CMK (cell line): ENCODE data around the gene JAK1.
"Not testable (repeated sequence)": the region's sequence is repeated elsewhere in the genome, so short reads cannot be mapped to it uniquely, and the experiment has no call there.

ENCODE experiments used
- DNase-seq: peaks from one replicate; pipeline ENCODE4 v3.0.0-alpha.2; 2010; ENCODE audit warnings: low read depth

The JAK1 gene

DNA sequence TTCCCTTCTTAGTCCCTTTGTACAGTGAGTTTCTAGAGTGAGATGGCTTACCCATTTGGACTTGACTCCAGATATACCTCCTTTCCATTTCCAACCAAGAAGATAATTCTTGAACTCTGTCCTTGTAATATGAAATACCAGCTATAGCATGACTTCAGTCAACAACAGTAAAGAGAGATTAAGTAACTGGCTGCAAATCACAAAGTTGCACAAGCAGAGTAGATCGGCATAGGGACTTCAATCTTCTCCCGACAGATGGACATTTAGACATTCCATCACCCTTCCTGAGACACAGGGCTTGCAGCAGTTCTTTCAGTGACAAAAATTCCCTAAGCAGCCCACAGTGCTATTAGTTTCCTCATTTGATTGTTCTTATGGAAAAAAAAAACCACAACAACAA, 44.6 kb downstream of the JAK1 start:
- no peak for DNase-seq

DNA sequence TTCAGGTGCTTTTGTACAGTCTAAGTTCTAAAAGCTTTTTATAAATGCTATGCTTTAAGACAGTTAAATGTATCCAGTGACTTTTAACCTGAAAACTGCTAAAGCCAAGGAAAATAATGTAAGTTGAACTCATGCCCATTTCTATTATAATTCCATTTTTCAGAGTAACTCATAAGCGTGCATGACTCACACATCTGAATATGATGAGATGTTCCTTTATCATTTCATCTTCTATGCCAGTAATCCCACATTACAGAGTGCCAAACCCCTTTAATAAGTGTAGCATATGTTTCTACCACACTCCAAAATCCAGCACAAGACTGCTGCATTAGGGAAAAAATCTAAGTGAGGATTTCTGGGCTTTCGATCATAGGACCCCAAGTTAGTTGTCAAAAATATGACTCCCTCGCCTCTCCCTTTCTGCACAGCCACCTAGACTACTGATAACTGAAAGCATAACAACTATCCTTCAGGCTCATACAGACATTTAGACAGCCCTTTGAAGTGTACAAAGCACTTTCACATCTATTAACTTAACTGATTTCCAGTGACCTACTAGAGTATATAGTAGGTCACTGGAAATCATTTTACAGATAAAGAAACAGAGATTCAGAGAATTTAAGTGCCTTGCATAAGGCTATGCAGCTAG, 45.3 kb downstream of the JAK1 start:
- no peak for DNase-seq

DNA sequence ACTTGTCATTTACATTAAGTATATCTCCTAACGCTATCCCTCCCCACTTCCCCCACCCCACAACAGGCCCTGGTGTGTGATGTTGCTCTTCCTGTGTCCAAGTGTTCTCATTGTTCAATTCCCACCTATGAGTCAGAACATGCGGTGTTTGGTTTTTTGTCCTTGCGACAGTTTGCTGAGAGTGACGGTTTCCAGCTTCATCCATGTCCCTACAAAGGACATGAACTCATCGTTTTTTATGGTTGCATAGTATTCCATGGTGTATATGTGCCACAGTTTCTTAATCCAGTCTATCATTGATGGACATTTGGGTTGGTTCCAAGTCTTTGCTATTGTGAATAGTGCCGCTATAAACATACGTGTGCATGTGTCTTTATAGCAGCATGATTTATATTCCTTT, 47.2 kb downstream of the JAK1 start:
- not testable (repeated sequence) for DNase-seq

DNA sequence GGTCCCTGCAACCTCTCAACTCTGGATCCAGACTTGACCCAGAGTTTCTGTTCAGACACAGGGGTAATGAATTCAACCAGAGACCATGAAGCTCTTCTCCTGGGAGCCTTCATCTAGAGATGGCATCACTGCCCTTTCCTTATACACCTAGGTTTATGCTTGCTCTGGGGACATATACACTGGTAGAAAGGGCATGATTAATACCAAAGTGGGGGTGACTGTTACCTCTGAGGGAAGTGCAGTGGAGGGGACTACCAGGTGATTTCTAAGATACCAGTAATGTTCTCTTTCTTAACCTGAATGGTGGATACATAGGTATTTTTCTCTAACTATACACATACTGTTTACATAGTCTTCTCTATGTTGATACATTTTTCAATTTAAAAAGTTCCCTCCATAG, 48.4 kb downstream of the JAK1 start:
- no peak for DNase-seq

DNA sequence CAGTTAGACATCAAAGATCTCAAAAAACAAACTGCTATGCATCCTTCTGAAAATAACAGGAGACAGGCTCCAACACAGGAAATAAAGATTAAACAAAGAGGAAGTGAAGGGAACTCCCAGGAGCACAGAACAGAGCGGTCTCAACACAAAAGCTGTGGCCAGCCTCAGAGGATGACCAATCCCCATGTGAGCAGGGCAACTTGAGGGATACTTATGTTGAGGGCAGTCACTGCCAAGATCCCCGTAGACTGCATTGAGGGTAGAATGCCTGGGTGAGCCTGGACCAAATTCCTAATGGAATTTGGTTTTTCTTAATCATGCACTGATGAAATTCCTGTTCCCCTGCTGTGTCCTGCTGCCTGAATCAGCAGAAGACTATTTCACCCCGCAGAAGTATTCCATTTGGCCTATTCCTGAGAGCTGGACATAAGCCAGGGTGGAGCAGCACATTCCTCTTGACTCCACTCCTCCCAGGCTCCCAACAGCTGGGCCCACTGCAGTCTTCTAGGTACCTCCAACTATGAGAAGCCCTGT, 49.0 kb downstream of the JAK1 start:
- DNase-seq: no peak

DNA sequence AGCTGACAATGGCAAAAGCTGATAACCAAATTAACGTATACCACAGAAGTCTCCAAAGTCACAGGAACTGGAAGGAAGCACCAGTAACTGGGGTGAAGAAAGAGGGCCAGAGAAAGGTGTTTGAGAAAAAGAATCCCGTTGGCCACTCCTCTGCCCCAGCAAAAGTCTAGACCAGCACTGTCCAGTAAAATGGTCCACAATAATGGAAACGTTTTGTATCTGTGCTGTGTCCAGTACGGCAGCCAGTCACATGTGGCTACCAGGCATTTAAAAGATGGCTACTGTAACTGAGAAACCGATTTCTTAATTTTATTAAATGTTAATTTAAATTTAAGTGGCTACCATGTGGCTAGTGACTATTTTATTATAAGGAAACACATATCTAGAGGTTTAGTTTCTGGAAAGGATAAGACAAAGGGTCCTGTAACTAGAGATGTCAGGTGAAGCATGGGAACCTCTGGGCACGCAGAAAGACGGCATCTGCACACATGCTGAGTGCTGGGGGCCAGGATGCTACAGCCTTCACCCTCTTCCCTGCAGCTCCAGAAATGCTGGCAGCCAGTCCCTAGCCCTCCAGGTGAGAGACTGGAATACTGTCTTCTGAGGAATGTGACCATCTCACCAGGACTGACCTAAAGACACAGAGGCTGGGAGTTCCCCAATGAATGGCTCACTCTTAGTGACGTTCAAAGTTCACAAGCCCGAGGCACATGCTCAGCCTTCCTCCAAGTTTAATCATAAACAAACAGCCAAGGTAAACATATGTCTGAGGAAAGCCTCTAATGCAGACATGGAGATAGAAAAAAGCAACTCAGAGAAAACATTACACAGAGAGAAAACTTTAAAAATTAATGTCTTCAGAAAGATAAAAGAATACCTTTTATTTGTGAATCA, 50.7 kb downstream of the JAK1 start:
- DNase-seq: no peak

DNA sequence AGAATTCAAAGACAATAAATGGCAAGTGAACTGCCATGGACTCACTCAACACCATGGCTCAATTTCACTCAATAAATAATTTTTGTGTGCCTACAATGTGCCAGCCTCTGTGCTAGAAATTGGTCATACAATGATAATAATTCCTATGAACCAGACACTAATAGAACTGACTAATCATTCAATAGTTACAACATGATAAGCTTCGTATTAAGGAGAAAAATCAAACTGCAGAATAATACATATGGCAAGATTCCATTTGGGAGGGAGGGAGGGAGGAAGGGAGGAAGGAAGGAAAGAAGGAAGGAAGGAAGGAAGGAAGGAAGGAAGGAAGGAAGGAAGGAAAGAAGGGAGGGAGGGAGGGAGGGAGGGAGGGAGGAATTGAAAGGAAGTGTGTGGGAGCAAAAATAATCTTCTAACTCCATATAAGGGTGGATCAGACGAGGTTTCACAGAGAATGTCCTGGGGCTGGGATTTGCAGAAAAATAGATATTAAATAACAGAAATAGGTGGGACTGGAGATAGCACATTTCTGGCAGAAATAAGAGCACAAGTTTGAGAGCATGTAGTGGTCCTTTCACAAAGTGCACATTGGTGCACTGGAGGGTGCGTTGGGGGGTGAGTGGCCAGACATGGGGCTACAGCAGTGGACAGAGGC, 52.9 kb downstream of the JAK1 start:
- no peak for DNase-seq

DNA sequence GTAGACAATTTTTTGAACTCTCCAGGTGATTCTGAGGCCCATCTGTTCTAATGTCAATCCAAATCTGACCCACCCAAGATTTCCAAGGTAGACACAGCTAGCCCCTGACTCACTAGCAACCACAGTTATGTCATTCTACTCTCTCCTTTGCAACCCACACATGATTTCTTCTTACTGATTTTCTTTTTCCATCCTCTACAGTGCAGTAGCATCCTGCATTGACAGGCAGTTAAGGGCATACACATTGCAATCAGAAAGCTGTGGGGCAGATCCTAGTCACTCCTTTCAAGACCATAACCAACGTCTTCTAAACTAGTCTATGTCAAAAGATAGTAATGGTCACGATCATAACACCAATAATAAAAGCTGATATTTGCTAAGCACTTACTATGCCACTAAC, 54.2 kb downstream of the JAK1 start:
- DNase-seq: no peak

DNA sequence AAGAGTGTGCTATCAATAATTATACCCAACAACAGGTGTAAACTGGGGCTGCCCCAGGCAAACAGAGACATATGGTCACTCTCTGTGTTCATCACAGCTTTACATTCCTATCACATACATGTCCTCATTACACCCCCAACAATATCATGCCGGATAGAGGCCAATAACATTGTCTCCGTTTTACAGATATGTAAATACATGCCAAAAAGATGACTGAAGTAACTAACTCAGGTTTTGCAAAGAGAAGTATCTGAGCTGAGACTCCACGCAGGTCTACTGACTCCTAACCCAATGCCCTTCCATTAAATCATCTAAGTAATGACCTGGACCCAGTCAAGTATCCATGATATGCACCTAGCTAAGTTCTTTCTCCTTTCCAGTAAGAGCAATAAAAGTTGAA, 55.0 kb downstream of the JAK1 start:
- no peak for DNase-seq

DNA sequence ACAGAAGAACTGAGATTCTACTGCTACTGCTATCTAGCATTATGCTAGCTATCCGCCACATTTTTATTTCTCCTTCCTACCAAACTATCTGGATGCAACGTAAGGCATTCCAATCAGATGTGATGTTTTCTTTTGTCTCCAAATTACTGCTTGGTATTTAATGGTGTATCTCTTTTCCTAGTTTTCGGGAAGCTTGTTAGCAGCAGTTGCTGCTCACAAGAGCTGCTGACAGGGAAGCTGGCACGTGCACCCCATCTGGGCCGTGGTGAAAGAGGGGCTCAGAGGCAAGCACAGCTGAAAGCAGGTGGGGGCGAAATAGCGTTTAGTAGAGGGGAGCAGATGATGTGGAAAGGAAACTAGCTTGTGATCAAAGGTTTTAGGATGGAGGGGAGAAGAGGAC, 57.3 kb downstream of the JAK1 start:
- DNase-seq: no peak

DNA sequence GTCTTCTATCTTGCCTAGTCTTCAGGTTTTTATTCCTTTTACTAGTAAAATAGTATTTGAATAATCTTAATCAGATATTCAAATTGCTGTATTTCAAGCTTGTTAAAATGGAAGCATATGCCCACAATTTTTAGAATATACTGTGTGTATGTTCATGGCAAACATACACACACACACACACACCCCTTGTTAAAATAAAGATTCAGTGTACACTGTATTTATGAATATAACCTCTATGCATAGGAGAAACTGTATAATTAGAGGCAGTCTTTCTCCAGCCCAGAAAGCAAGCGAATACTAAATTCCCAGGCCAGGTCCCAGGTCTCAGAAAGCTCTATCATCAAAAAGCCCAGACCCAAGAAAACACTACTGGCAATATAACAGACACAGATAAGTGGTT, 57.8 kb downstream of the JAK1 start:
- DNase-seq: no peak

DNA sequence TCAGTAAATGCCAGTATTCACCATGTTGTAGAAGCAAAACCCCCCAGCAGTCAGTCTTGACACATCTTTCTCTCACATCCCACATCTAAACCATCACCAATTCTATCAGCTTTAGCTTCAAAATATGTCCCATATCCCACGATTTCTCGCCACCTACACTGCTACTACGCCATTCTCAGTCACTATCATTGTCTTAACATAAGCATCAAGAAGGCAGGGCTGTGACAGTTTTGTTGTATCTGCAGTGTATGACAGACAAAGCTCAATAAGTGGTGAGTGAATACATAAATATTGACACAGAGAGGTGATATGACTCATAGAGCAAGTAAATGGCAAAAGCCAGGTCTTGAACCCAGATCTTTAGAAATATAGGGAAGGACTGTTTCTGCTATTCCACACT, 59.9 kb downstream of the JAK1 start:
- no peak for DNase-seq

DNA sequence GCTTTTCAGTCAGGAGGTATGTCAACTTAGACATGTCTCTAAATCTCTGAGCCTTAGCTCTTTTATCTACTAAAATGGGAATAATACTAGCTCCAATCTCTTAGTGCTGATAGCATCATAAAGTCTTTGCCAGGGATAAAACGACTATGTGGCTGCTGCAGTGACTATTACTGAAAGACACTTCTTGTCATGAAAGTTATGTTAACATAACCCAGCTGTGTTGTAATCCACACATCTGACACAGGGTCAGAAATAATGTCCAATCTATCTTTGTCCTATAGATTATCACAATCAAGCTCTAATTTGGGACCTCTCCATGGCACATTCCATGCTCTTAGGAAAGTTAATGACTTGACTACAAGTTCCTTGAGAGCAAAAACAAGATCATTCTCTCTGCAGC, 62.8 kb downstream of the JAK1 start:
- no peak for DNase-seq

DNA sequence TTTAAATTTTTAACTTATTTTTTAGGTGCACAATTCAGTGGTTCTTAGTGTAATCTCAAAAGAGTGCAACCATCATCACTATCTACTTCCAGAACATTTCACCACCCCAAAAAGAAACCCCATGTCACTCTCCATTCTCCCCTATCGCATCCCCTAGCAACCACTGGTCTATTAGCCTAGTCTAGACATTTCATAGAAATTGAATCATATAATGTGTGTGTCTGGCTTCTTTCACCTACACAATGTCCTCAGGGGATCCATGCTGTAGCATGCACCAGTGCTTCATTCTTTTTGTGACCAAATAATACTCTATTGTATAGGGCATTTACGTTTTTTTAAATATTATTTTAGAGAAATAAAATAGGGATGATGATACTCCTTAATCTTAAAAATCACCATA, 64.7 kb downstream of the JAK1 start:
- no peak for DNase-seq

DNA sequence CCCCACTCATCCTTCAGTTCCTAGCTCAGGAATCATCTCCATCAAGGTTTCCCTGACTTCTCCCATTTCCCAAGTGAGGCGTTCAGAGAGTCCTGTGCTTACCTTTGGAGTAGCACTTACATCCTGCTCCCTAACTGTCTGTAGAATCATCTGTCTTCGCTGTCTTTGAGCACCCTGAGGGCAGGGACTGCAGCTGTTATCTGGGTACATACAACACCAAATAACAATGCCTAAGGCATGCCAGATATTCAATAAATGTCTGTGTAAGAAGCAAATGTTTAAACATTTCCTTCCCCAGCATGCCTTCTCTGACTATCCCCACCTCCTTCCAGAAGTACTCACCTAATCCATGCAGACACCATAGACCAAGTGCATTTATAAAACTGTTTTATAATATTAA, 65.4 kb downstream of the JAK1 start:
- DNase-seq: no peak

DNA sequence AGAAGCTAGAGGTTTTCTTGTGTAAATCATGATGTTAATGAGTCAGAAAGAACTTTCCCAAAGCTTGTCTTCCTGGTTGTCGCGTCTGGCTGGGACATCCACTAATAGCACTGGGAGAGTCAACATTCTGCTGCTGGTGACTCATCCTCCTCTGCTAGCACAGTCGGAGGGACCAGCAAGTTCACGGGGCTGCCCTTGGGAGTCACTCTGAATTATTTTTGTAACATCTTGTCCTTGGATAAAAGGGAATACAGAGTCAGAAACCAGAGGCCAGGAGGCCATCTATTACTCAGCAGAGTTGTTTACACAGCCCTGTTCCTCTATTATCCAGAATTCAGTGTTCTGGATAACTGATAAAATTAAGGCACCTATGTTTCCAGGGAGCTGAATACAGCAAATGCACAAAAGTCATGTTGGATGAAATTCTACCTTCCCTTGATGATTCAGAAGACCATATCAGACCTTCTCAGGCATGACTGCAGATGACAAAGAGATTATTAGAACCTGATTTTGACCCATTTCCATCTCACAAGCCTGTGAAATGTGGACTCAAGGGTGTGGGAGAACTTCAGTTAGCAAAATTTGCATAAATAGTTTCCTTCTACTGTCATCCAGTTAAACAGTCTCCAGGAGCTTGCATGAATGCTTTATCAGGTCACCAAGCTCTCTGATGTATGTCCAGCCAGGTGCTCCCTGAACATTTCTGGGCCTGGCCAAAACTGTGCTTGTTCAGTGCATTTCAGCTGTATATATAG, 68.1 kb downstream of the JAK1 start:
- DNase-seq: no peak

DNA sequence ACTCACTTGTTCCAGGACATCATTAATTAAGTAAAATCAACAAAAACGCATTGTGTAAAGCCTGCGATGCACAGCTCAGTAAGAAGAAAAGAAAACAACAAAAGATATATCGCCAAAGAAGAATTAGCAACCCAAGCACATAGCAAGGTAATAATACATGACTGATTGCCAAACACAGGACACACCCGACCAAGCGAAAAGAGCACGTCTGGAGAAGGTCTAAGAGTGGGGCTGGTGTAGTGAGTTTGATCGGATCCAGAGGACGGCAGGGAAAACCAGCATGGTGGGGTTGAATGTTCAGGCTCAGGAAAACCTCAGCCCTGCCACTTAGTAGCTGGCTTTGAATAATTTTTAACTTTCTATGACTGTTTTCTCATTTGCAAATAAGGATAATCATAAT, 69.8 kb downstream of the JAK1 start:
- no peak for DNase-seq

DNA sequence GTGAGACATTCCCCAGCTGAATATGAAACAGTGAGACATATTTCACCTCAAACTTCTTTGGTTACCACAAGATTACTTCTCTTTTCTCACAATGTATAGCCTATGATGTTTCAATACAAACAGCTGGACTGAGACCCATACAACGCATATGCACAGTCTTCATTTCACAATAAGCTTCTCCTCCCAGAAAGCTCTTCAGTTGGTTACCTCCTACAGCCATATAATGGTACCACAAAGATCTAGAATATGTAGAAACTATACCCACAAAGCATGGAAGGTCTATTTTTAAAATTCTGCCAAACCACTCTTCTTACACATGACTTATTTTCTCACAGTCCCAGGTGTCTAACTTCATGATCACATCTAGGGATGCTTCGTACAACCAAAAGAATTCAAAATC, 70.8 kb downstream of the JAK1 start:
- no peak for DNase-seq

DNA sequence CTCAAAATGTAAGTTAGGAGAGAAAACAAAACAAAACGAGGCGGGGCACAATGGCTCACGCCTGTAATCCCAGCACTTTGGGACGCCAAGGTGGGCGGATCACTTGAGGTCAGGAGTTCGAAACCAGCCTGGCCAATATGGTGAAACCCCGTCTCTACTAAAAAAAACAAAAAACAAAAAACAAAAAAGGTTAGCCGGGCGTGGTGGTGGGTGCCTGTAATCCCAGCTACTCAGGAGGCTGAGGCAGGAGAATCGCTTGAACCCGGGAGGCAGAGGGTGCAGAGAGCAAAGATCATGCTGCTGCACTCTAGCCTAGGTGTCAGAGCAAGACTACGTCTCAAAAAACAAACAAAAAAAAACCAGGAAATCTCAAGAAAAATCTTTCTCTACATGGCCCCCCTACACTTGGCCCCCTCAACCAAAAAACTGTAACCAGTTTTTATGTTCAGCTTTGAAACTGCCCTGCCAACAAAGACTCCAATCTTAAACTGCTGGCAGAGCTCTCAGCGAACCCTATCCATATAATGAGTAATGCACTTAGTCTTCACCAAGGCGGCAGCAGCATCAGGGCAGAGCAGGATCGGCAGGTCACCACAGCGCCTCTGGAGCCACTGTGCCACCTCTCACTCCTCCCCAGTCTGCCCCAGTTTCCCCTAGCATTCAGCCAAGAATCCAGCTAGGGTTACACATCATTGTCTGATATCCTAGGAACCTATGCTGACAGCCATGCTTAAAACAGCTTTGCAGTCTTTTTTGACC, 71.7 kb downstream of the JAK1 start:
- DNase-seq: no peak

DNA sequence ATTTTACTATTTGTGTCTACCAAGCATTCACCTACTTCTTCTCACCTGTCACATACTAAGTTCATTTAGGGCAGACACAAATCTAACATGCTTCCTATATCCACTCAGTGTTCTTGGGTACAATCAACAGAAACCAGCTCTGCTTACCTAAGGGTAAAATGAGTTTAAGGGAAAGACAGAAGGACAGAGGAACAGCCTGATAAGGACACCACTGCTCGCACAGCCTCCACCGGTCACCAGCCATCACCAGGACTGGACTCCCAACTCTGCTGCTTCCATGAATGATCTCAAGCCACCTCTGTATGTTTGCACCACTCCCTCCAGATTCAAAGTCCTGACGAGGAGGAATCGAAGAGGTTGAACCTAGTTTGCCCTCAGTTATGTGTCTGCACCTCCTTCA, 72.4 kb downstream of the JAK1 start:
- no peak for DNase-seq
